ENCODE data around the gene BANP. TPM values are rescaled to one million over a fixed set of nuclear protein-coding genes. Genes with fewer than 3 reads are reported as not detected.
"Not testable (repeated sequence)": the region's sequence is repeated elsewhere in the genome, so short reads cannot be mapped to it uniquely, and the experiment has no call there.

The BANP gene

GRCh38 chr16:88119881-88120751, 168.9 kb downstream of the BANP start:
- not testable (repeated sequence) for H3K9ac ChIP-seq (ENCODE audit: low read length); H3K4ac ChIP-seq (ENCODE audit: low read depth, low read length); H3K79me1 ChIP-seq (ENCODE audit: low read length); H3K18ac ChIP-seq (ENCODE audit: low read length); H2BK120ac ChIP-seq (ENCODE audit: low read depth, low read length); H3K4me1 ChIP-seq (ENCODE audit: control insufficient read depth, low read depth, low read length); H3K36me3 ChIP-seq (ENCODE audit: control insufficient read depth, insufficient read depth, low read length); DNase-seq; H2BK5ac ChIP-seq (ENCODE audit: low read length); H4K8ac ChIP-seq (ENCODE audit: low read depth, low read length); H3K4me2 ChIP-seq (ENCODE audit: low read length); H3K23ac ChIP-seq (ENCODE audit: low read length); H4K5ac ChIP-seq (ENCODE audit: low read length); H2BK15ac ChIP-seq (replicated peaks; ENCODE audit: low read depth); H3K27ac ChIP-seq (ENCODE audit: low read depth, low read length); H2AK5ac ChIP-seq (ENCODE audit: low read length); H3K79me2 ChIP-seq (ENCODE audit: control insufficient read depth, insufficient read depth, low read length); H3K27me3 ChIP-seq (ENCODE audit: insufficient read depth, low read length, poor library complexity); H3K4me3 ChIP-seq (ENCODE audit: low read length); H3K56ac ChIP-seq (ENCODE audit: low read length)
- no CpG with 5 or more reads among the region's 49 CpGs for WGBS (ENCODE audit: extremely low coverage, insufficient coverage, low lambda C conversion rate)

GRCh38 chr16:88120812-88121211, 169.6 kb downstream of the BANP start:
- no peaks in the 10 kb centered on the region for H3K79me2 ChIP-seq (ENCODE audit: control insufficient read depth, insufficient read depth, low read length)
- H3K18ac ChIP-seq (ENCODE audit: low read length) = no peak overlapping the region
- no peak overlapping the region for H3K27ac ChIP-seq (ENCODE audit: low read depth, low read length)
- H3K4ac ChIP-seq (ENCODE audit: low read depth, low read length) = no peak overlapping the region
- H3K36me3 ChIP-seq (ENCODE audit: control insufficient read depth, insufficient read depth, low read length) = no peaks in the 10 kb centered on the region
- H2BK120ac ChIP-seq (ENCODE audit: low read depth, low read length) = no peak overlapping the region
- no peak overlapping the region for H3K23ac ChIP-seq (ENCODE audit: low read length)
- no peak overlapping the region for H4K8ac ChIP-seq (ENCODE audit: low read depth, low read length)
- H2BK15ac ChIP-seq (replicated peaks; ENCODE audit: low read depth) = no peak overlapping the region
- no peak overlapping the region for H2AK5ac ChIP-seq (ENCODE audit: low read length)
- H3K27me3 ChIP-seq (ENCODE audit: insufficient read depth, low read length, poor library complexity) = no peaks in the 10 kb centered on the region
- no peak overlapping the region for H4K5ac ChIP-seq (ENCODE audit: low read length)
- no peak overlapping the region for H2BK5ac ChIP-seq (ENCODE audit: low read length)
- H3K4me2 ChIP-seq (ENCODE audit: low read length) = no peak overlapping the region
- no peak overlapping the region for H3K4me3 ChIP-seq (ENCODE audit: low read length)
- no peaks in the 10 kb centered on the region for H3K79me1 ChIP-seq (ENCODE audit: low read length)
- WGBS (ENCODE audit: extremely low coverage, insufficient coverage, low lambda C conversion rate) = no CpG with 5 or more reads among the region's 18 CpGs
- H3K56ac ChIP-seq (ENCODE audit: low read length) = no peak overlapping the region
- H3K9ac ChIP-seq (ENCODE audit: low read length) = no peak overlapping the region
- no peak for DNase-seq
- H3K4me1 ChIP-seq (ENCODE audit: control insufficient read depth, low read depth, low read length) = no peaks in the 10 kb centered on the region

DNA sequence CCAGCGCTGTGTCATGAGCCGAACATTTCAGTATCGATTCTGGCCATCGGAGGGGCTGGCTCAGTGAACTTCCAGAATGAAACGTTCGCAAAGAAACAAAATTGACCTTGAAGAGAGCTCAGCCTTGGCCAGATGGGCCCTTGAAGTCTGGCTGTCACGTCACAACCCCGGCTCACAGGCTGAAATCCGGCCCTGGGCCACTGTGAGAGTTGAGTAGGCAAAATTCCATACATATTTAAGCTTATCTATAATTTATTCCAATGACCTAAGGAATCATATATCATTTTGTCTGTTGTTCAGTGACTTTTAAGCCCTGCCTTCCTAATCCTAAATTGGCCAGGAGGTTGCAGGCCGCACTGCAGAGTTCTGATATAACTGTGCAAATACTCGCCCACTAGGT, 170.2 kb downstream of the BANP start:
- H3K18ac ChIP-seq (ENCODE audit: low read length); H3K27me3 ChIP-seq (ENCODE audit: insufficient read depth, low read length, poor library complexity); H3K23ac ChIP-seq (ENCODE audit: low read length); H3K36me3 ChIP-seq (ENCODE audit: control insufficient read depth, insufficient read depth, low read length); DNase-seq; H3K79me2 ChIP-seq (ENCODE audit: control insufficient read depth, insufficient read depth, low read length); H2BK5ac ChIP-seq (ENCODE audit: low read length); H3K56ac ChIP-seq (ENCODE audit: low read length); H3K4me2 ChIP-seq (ENCODE audit: low read length); H2AK5ac ChIP-seq (ENCODE audit: low read length); H3K4ac ChIP-seq (ENCODE audit: low read depth, low read length); H3K4me1 ChIP-seq (ENCODE audit: control insufficient read depth, low read depth, low read length); H3K79me1 ChIP-seq (ENCODE audit: low read length); H3K27ac ChIP-seq (ENCODE audit: low read depth, low read length); H4K5ac ChIP-seq (ENCODE audit: low read length); H3K9ac ChIP-seq (ENCODE audit: low read length); H4K8ac ChIP-seq (ENCODE audit: low read depth, low read length); H2BK120ac ChIP-seq (ENCODE audit: low read depth, low read length); H2BK15ac ChIP-seq (replicated peaks; ENCODE audit: low read depth); H3K4me3 ChIP-seq (ENCODE audit: low read length): not testable (repeated sequence)
- WGBS (ENCODE audit: extremely low coverage, insufficient coverage, low lambda C conversion rate) = no CpG with 5 or more reads among the region's 11 CpGs

DNA sequence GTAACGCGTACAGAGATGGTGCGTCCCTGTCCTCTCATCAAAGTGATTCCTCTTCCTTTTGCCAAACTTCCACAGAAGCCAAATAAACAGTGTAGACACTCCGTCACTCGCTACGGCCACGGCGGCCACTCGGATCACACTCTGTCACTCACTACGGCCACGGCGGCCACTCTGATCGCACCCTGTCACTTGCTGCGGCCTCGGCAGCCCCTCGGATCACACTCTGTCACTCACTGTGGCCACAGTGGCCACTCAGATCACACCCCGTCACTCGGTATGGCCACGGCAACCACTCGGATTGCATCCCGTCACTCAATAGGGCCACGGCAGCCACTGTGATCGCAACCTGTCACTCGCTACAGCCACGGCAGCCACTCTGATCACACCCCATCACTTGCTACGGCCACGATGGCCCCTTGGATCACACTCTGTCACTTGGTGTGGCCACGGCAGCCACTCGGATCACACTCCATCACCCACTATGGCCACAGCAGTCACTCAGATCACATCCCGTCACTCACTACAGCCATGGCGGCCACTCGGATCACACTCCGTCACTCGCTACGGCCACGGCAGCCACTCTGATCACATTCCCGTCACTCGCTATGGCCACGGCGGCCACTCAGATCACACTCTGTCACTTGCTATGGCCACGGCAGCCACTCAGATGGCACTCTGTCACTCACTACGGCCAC, 170.8 kb downstream of the BANP start:
- Histone ChIP-seq H3K79me1 (ENCODE audit: low read length) (no peaks in the 10 kb centered on the region), H2AK5ac (ENCODE audit: low read length) (no peak overlapping the region), H3K27me3 (ENCODE audit: insufficient read depth, low read length, poor library complexity) (no peaks in the 10 kb centered on the region), H3K4ac (ENCODE audit: low read depth, low read length) (no peak overlapping the region), H3K4me3 (ENCODE audit: low read length) (no peak overlapping the region), H2BK120ac (ENCODE audit: low read depth, low read length) (no peak overlapping the region), H4K5ac (ENCODE audit: low read length) (no peak overlapping the region), H3K4me2 (ENCODE audit: low read length) (no peak overlapping the region), H4K8ac (ENCODE audit: low read depth, low read length) (no peak overlapping the region), H3K4me1 (ENCODE audit: control insufficient read depth, low read depth, low read length) (no peaks in the 10 kb centered on the region), H2BK5ac (ENCODE audit: low read length) (no peak overlapping the region), H3K36me3 (ENCODE audit: control insufficient read depth, insufficient read depth, low read length) (no peaks in the 10 kb centered on the region), H3K23ac (ENCODE audit: low read length) (no peak overlapping the region), H3K79me2 (ENCODE audit: control insufficient read depth, insufficient read depth, low read length) (no peaks in the 10 kb centered on the region), H3K27ac (ENCODE audit: low read depth, low read length) (no peak overlapping the region), H3K9ac (ENCODE audit: low read length) (no peak overlapping the region), H3K56ac (ENCODE audit: low read length) (no peak overlapping the region), H3K18ac (ENCODE audit: low read length) (no peak overlapping the region), H2BK15ac (replicated peaks; ENCODE audit: low read depth) (no peak overlapping the region)
- WGBS (ENCODE audit: extremely low coverage, insufficient coverage, low lambda C conversion rate) = no CpG with 5 or more reads among the region's 42 CpGs
- DNase-seq = no peak

Small RNAs within 50 kb of the gene (small RNA-seq; reads per million reads assigned to genes)
- gene AC127455.1 (ENCODE audit: insufficient read depth) = not detected

Data from mesendoderm (in vitro differentiated cells).